Activated naive CD8-positive, alpha-beta T cell (primary cell): ENCODE results near the gene NPHP4.
"Not testable (repeated sequence)": the region's sequence is repeated elsewhere in the genome, so short reads cannot be mapped to it uniquely, and the experiment has no call there.

Experiments used
- H3K27ac Mint-ChIP-seq: one replicate; pipeline ENCODE4 v1.8.0; 2021; ENCODE audit warnings: mixed read lengths
- H3K27me3 Mint-ChIP-seq: one replicate; pipeline ENCODE4 v1.8.0; 2021; ENCODE audit warnings: mixed read lengths
- H3K36me3 Mint-ChIP-seq: one replicate; pipeline ENCODE4 v1.8.0; 2021; ENCODE audit warnings: mixed read lengths
- H3K4me1 Mint-ChIP-seq: one replicate; pipeline ENCODE4 v1.8.0; 2021; ENCODE audit warnings: low read depth, mixed read lengths
- H3K4me3 Mint-ChIP-seq: one replicate; pipeline ENCODE4 v1.8.0; 2021; ENCODE audit warnings: mild to moderate bottlenecking, mixed read lengths
- H3K9me3 Mint-ChIP-seq: one replicate; pipeline ENCODE4 v1.8.0; 2021; ENCODE audit warnings: low read depth, mixed read lengths

The NPHP4 gene

DNA sequence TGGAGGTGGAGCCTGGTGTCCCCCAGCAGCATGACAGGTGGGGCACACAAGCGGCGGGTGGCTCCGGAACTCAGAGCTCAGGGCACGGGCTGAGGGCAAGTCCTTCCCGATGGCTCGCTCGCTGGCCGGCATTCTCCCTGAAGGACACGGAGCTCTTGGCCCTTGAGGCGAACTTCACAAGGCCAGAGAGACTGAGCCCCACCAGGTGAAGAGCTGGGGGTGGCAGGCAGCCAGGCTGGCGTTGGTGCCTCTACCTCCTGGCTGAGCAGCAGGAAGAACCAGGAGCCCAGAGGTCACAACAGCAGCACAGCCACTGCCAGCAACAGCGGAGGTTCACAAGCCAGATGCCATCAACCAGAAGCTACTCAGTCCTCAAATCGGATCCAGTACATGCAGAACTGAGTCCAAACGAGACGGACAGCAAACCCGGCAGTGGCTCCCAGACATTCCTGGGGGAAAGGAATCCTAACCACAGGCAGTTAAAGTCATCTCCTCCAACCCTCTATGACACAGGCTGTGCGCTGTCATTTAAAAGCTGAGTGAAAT is 54.1 kb downstream of the NPHP4 start:
- H3K27ac Mint-ChIP-seq = no peak overlapping the region
- H3K9me3 Mint-ChIP-seq = no peaks in the 10 kb centered on the region
- no peak overlapping the region for H3K4me3 Mint-ChIP-seq
- H3K4me1 Mint-ChIP-seq = no peaks in the 10 kb centered on the region
- no peaks in the 10 kb centered on the region for H3K27me3 Mint-ChIP-seq
- peaks cover 8% of the 10 kb centered on the region for H3K36me3 Mint-ChIP-seq

GRCh38 chr1:5937373-5937857 is 54.8 kb downstream of the NPHP4 start:
- no peaks in the 10 kb centered on the region for H3K27me3 Mint-ChIP-seq
- H3K27ac Mint-ChIP-seq = no peak overlapping the region
- H3K9me3 Mint-ChIP-seq = no peaks in the 10 kb centered on the region
- H3K36me3 Mint-ChIP-seq = peaks cover 8% of the 10 kb centered on the region
- H3K4me3 Mint-ChIP-seq = no peak overlapping the region
- no peaks in the 10 kb centered on the region for H3K4me1 Mint-ChIP-seq

GRCh38 chr1:5936621-5937372 is 55.4 kb downstream of the NPHP4 start:
- Mint-ChIP-seq H3K27ac (no peak overlapping the region), H3K9me3 (no peaks in the 10 kb centered on the region), H3K36me3 (peaks cover 10% of the 10 kb centered on the region), H3K27me3 (no peaks in the 10 kb centered on the region), H3K4me3 (no peak overlapping the region), H3K4me1 (no peaks in the 10 kb centered on the region)

- Mint-ChIP-seq H3K9me3 (no peaks in the 10 kb centered on the region), H3K27ac (no peak overlapping the region), H3K27me3 (no peaks in the 10 kb centered on the region)
Measured at GRCh38 chr1:5936126-5936525, 56.1 kb downstream of the NPHP4 start.

GRCh38 chr1:5935026-5935425 is 57.2 kb downstream of the NPHP4 start:
- Mint-ChIP-seq H3K27me3 (no peaks in the 10 kb centered on the region), H3K4me1 (no peaks in the 10 kb centered on the region), H3K9me3 (no peaks in the 10 kb centered on the region), H3K27ac (no peak overlapping the region), H3K4me3 (no peak overlapping the region), H3K36me3 (peaks cover 12% of the 10 kb centered on the region)

More at GRCh38 chr1:5936126-5936525, 56.1 kb downstream of the NPHP4 start:
- Mint-ChIP-seq H3K36me3 (peaks cover 10% of the 10 kb centered on the region), H3K4me1 (no peaks in the 10 kb centered on the region), H3K4me3 (no peak overlapping the region)

GRCh38 chr1:5934058-5934884 is 58.0 kb downstream of the NPHP4 start:
- H3K36me3 Mint-ChIP-seq = peaks cover 12% of the 10 kb centered on the region
- no peaks in the 10 kb centered on the region for H3K4me1 Mint-ChIP-seq
- no peak overlapping the region for H3K27ac Mint-ChIP-seq
- no peaks in the 10 kb centered on the region for H3K27me3 Mint-ChIP-seq
- no peak overlapping the region for H3K4me3 Mint-ChIP-seq
- H3K9me3 Mint-ChIP-seq = no peaks in the 10 kb centered on the region

DNA sequence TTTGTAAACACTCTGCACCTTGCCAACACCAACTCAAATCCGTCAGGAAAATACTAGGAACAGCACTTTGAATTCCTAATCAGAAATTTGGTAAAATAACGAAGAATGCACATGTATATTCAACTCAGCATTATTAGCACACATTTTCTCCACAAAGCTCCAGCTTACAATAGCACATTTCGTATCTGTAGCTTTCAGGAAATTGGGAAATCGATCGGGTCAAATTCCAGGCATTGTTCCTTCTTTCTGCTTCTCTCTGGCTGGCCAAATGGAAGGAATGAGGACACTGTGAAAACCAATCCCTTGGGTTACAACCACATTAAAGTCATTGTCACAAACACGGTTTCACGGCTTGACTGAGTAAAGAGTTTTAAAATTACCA is 58.6 kb downstream of the NPHP4 start:
- H3K27me3 Mint-ChIP-seq = no peaks in the 10 kb centered on the region
- H3K4me1 Mint-ChIP-seq = no peaks in the 10 kb centered on the region
- H3K4me3 Mint-ChIP-seq = no peak overlapping the region
- no peaks in the 10 kb centered on the region for H3K9me3 Mint-ChIP-seq
- H3K36me3 Mint-ChIP-seq = peaks cover 12% of the 10 kb centered on the region
- H3K27ac Mint-ChIP-seq = no peak overlapping the region

DNA sequence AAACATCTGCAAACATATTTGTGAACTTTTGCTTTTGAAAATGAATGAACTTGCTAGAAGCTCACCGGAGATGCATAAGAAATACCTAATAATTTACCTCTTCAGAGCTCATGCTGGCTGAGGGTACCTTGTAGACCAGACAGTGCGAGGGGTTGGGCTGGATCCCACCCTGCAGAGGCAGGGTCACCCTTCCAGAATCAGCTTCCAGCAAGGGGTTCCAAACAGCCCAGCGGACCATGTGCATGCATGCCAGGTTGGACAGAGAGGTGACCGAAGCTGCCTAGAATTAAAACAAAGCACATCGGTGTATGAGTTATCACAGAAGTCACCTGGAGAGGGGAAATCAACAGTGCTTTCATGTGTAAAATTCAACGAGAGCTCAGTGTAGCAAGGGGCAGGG is 59.2 kb downstream of the NPHP4 start:
- Mint-ChIP-seq H3K27me3 (no peaks in the 10 kb centered on the region), H3K27ac (no peak overlapping the region), H3K36me3 (peaks cover 14% of the 10 kb centered on the region), H3K9me3 (no peaks in the 10 kb centered on the region), H3K4me3 (no peak overlapping the region), H3K4me1 (no peaks in the 10 kb centered on the region)

- no peaks in the 10 kb centered on the region for H3K27me3 Mint-ChIP-seq
- H3K4me1 Mint-ChIP-seq = no peaks in the 10 kb centered on the region
- peaks cover 21% of the 10 kb centered on the region for H3K36me3 Mint-ChIP-seq
- H3K4me3 Mint-ChIP-seq = no peak overlapping the region
- H3K9me3 Mint-ChIP-seq = peaks cover 3% of the 10 kb centered on the region
- no peak overlapping the region for H3K27ac Mint-ChIP-seq
Measured at GRCh38 chr1:5928714-5929400, 63.4 kb downstream of the NPHP4 start.

GRCh38 chr1:5927506-5928370 is 64.5 kb downstream of the NPHP4 start:
- Mint-ChIP-seq H3K9me3 (peaks cover 5% of the 10 kb centered on the region), H3K36me3 (peaks cover 22% of the 10 kb centered on the region), H3K4me3 (no peak overlapping the region), H3K4me1 (no peaks in the 10 kb centered on the region), H3K27me3 (no peaks in the 10 kb centered on the region), H3K27ac (no peak overlapping the region)

DNA sequence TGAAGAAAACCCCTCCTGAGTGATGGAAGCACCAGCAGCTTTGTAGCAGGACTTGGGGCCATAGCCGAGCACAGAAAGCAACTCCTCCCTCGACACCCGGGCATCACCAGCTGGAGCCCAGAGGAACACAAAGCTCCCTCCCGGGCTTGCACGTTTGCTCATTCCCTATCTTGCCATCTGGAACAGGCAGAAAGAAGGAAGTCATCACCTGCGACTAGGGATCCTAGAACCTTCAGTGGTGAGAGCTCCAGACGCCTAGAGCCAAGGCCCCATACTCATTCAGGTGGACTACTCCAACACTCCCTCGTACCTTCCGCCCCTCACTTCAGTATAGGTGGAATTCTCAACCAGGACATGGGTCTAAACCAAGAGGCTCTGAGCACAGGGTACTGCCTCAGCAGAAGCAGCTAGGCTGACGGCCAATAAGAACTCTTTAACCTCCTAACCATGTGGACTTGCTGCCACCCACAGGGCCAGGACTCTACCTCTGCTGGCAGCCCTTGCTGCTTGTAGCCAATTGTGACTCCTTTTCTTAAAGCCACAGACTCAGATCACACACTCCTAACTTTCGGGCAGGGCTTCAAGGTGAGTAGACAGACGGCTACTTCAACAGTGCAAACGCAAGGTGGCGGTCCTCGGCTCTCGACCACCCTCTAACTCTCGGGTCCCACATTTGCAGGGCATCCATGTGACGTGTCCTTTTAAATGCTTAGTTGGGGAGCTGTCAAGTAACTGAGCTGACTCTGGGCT is 65.4 kb downstream of the NPHP4 start:
- Mint-ChIP-seq H3K4me1 (no peaks in the 10 kb centered on the region), H3K4me3 (no peak overlapping the region), H3K9me3 (peaks cover 5% of the 10 kb centered on the region), H3K27me3 (no peaks in the 10 kb centered on the region), H3K27ac (no peak overlapping the region), H3K36me3 (peaks cover 20% of the 10 kb centered on the region)

DNA sequence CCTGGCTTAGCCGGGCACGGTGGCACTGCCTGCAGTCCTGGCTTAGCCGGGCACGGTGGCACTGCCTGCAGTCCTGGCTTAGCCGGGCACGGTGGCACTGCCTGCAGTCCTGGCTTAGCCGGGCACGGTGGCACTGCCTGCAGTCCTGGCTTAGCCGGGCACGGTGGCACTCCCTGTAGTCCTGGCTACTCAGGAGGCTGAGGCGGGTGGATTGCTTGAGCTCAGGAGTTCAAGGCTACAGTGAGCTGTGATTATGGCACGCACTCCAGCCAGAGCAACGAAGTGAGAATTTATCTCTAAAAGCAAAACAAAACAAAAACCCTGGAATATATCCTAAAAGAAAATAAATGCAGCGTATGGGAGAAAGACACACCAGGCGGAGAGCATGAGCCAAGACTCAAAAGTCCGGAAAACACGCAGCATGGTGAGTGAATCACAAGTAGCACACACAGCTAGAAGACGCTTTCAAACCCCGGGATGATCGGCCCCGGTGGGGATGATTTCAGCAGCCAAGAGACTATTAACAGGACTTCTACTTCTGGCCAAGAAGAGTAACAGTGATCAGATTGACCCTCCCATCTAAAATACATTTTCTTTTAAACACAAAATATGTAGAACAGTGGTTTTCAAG is 69.4 kb downstream of the NPHP4 start:
- not testable (repeated sequence) for H3K27me3 Mint-ChIP-seq, H3K9me3 Mint-ChIP-seq, H3K4me3 Mint-ChIP-seq, H3K4me1 Mint-ChIP-seq, H3K27ac Mint-ChIP-seq
- H3K36me3 Mint-ChIP-seq = peaks cover 18% of the 10 kb centered on the region

DNA sequence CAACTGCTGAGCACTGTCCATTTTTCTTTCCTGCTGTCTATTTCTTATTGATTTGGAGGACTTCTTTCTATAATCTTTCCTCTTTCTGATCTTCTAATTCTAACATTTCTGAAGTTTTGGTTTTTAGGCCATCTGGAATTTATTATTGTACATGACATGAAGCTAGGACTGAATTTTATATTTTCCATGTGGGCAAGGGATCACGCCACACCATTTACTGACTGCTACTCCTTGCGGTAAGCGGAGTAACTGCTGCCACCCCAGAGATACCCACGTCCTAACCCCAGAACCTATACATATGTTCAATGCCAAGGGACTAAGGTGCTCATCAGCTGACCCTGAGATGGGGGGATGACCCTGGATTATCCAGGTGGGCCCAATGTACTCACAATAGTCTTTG is 70.6 kb downstream of the NPHP4 start:
- H3K27me3 Mint-ChIP-seq = no peaks in the 10 kb centered on the region
- no peaks in the 10 kb centered on the region for H3K4me1 Mint-ChIP-seq
- peaks cover 12% of the 10 kb centered on the region for H3K36me3 Mint-ChIP-seq
- peaks cover 5% of the 10 kb centered on the region for H3K9me3 Mint-ChIP-seq
- H3K4me3 Mint-ChIP-seq = no peak overlapping the region
- H3K27ac Mint-ChIP-seq = no peak overlapping the region
